ENCODE results near the gene DTD1.

DNA sequence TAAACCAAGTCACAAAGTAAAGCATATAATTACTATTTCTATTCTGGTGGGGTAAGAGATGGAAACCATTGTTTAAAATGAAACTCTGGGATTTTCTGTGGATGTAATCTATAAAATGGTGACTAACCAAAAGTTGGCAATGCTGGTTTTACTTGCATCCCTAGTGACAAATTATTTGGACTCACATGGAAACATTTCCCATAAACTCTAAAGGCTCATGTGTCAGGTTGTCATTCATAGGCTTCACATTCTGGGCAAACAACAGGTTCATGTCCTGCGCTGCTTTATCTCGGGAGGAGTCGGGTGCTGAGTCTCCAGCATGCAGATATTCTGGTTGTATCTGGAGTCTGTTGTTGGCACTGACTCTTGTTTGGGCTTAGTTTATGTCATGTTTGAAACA is 127.7 kb downstream of the DTD1 start:
- TF ChIP-seq POLR2AphosphoS5 (IDR thresholded peaks at IDR 0.05) (no peak), POLR2A (IDR thresholded peaks at IDR 0.05) (no peak)
